ENCODE results near the gene ASAP3. TPM values are rescaled to one million over a fixed set of nuclear protein-coding genes. Genes with fewer than 3 reads are reported as not detected.

Gene ASAP3
- total RNA-seq, 1 donor from 2014 or later, result 45.9 TPM

GRCh38 chr1:23394181-23394580, 89.8 kb downstream of the ASAP3 start:
- peaks cover 15 to 49% (median 25%) of the 10 kb centered on the region in 3 donors for H3K36me3 ChIP-seq (ENCODE audit: control insufficient read depth in 3 of 3, insufficient read depth in 3 of 3, low read length in 3 of 3)
- peaks cover 22 to 45% (median 27%) of the 10 kb centered on the region in 3 donors for H3K4me1 ChIP-seq (ENCODE audit: control insufficient read depth in 3 of 3, insufficient read depth in 3 of 3, low read length in 3 of 3)

DNA sequence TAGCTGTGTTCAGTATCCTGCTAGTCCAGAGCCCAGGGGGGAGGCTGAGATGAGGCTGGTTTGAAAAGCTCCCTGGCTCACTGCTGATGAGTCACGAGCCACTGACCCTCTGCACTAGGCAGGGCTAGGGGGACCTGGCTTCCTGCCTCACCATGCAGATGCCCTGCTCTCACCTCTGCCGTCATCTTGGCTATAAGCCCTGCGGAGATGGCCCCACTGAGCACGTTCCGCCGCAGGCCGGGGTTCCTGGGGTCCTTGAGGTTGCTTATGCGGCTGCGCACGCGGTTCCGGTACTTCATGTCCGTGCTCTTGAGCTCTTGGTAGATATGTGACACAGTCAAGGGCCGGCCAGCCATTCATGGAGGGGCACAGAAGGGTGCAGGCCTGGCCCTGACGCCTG, 90.3 kb downstream of the ASAP3 start:
- Histone ChIP-seq H3K27me3 (ENCODE audit: control insufficient read depth in 3 of 3, insufficient read depth in 3 of 3, low read length in 3 of 3) (no peaks in the 10 kb centered on the region), H3K9me3 (ENCODE audit: control insufficient read depth in 3 of 3, low read length in 3 of 3) (no peaks in the 10 kb centered on the region), H3K27ac (ENCODE audit: low read depth, low read length) (peak overlapping the region; percentile 88), H3K36me3 (ENCODE audit: control insufficient read depth in 3 of 3, insufficient read depth in 3 of 3, low read length in 3 of 3) (peaks cover 15 to 49% (median 24%) of the 10 kb centered on the region in 3 donors), H3K4me3 (ENCODE audit: low read length in 3 of 3) (no peak overlapping the region), H3K9ac (ENCODE audit: low read depth in 1 of 3, low read length in 3 of 3) (peak overlapping the region in 1 of 3 donors; percentile 40), H3K4me1 (ENCODE audit: control insufficient read depth in 3 of 3, insufficient read depth in 3 of 3, low read length in 3 of 3) (peaks cover 21 to 43% (median 27%) of the 10 kb centered on the region in 3 donors)

More at GRCh38 chr1:23394181-23394580, 89.8 kb downstream of the ASAP3 start:
- Histone ChIP-seq H3K27me3 (ENCODE audit: control insufficient read depth in 3 of 3, insufficient read depth in 3 of 3, low read length in 3 of 3) (no peaks in the 10 kb centered on the region), H3K4me3 (ENCODE audit: low read length in 3 of 3) (no peak overlapping the region), H3K9ac (ENCODE audit: low read depth in 1 of 3, low read length in 3 of 3) (no peak overlapping the region), H3K9me3 (ENCODE audit: control insufficient read depth in 3 of 3, low read length in 3 of 3) (no peaks in the 10 kb centered on the region), H3K27ac (ENCODE audit: low read depth, low read length) (peak overlapping the region; percentile 88)

- Histone ChIP-seq H3K9me3 (ENCODE audit: control insufficient read depth in 3 of 3, low read length in 3 of 3) (no peaks in the 10 kb centered on the region), H3K27ac (ENCODE audit: low read depth, low read length) (no peak overlapping the region), H3K36me3 (ENCODE audit: control insufficient read depth in 3 of 3, insufficient read depth in 3 of 3, low read length in 3 of 3) (peaks cover 15 to 49% (median 26%) of the 10 kb centered on the region in 3 donors), H3K4me3 (ENCODE audit: low read length in 3 of 3) (no peak overlapping the region), H3K4me1 (ENCODE audit: control insufficient read depth in 3 of 3, insufficient read depth in 3 of 3, low read length in 3 of 3) (peaks cover 10 to 30% (median 21%) of the 10 kb centered on the region in 3 donors), H3K9ac (ENCODE audit: low read depth in 1 of 3, low read length in 3 of 3) (no peak overlapping the region), H3K27me3 (ENCODE audit: control insufficient read depth in 3 of 3, insufficient read depth in 3 of 3, low read length in 3 of 3) (no peaks in the 10 kb centered on the region)
These were observed 91.7 kb downstream of the ASAP3 start for GRCh38 chr1:23392125-23392855.

- Histone ChIP-seq H3K9ac (ENCODE audit: low read depth in 1 of 3, low read length in 3 of 3) (no peak overlapping the region), H3K27me3 (ENCODE audit: control insufficient read depth in 3 of 3, insufficient read depth in 3 of 3, low read length in 3 of 3) (no peaks in the 10 kb centered on the region), H3K27ac (ENCODE audit: low read depth, low read length) (no peak overlapping the region), H3K4me3 (ENCODE audit: low read length in 3 of 3) (no peak overlapping the region), H3K4me1 (ENCODE audit: control insufficient read depth in 3 of 3, insufficient read depth in 3 of 3, low read length in 3 of 3) (peaks cover 4 to 22% (median 13%) of the 10 kb centered on the region in 3 donors), H3K36me3 (ENCODE audit: control insufficient read depth in 3 of 3, insufficient read depth in 3 of 3, low read length in 3 of 3) (peaks cover 13 to 42% (median 30%) of the 10 kb centered on the region in 3 donors), H3K9me3 (ENCODE audit: control insufficient read depth in 3 of 3, low read length in 3 of 3) (no peaks in the 10 kb centered on the region)
These were observed 94.1 kb downstream of the ASAP3 start for GRCh38 chr1:23389837-23390321.

GRCh38 chr1:23387494-23387893, 96.5 kb downstream of the ASAP3 start:
- Histone ChIP-seq H3K9ac (ENCODE audit: low read depth in 1 of 3, low read length in 3 of 3) (no peak overlapping the region), H3K36me3 (ENCODE audit: control insufficient read depth in 3 of 3, insufficient read depth in 3 of 3, low read length in 3 of 3) (peaks cover 17 to 40% (median 39%) of the 10 kb centered on the region in 3 donors), H3K4me3 (ENCODE audit: low read length in 3 of 3) (no peak overlapping the region), H3K27ac (ENCODE audit: low read depth, low read length) (no peak overlapping the region), H3K27me3 (ENCODE audit: control insufficient read depth in 3 of 3, insufficient read depth in 3 of 3, low read length in 3 of 3) (no peaks in the 10 kb centered on the region), H3K9me3 (ENCODE audit: control insufficient read depth in 3 of 3, low read length in 3 of 3) (no peaks in the 10 kb centered on the region), H3K4me1 (ENCODE audit: control insufficient read depth in 3 of 3, insufficient read depth in 3 of 3, low read length in 3 of 3) (peaks cover 10 to 17% (median 12%) of the 10 kb centered on the region in 3 donors)

GRCh38 chr1:23385119-23385621, 98.8 kb downstream of the ASAP3 start:
- Histone ChIP-seq H3K4me1 (ENCODE audit: control insufficient read depth in 3 of 3, insufficient read depth in 3 of 3, low read length in 3 of 3) (peaks cover 10 to 18% (median 12%) of the 10 kb centered on the region in 3 donors), H3K27ac (ENCODE audit: low read depth, low read length) (no peak overlapping the region), H3K9me3 (ENCODE audit: control insufficient read depth in 3 of 3, low read length in 3 of 3) (no peaks in the 10 kb centered on the region), H3K4me3 (ENCODE audit: low read length in 3 of 3) (no peak overlapping the region), H3K27me3 (ENCODE audit: control insufficient read depth in 3 of 3, insufficient read depth in 3 of 3, low read length in 3 of 3) (no peaks in the 10 kb centered on the region), H3K9ac (ENCODE audit: low read depth in 1 of 3, low read length in 3 of 3) (no peak overlapping the region), H3K36me3 (ENCODE audit: control insufficient read depth in 3 of 3, insufficient read depth in 3 of 3, low read length in 3 of 3) (peaks cover 22 to 56% (median 48%) of the 10 kb centered on the region in 3 donors)

DNA sequence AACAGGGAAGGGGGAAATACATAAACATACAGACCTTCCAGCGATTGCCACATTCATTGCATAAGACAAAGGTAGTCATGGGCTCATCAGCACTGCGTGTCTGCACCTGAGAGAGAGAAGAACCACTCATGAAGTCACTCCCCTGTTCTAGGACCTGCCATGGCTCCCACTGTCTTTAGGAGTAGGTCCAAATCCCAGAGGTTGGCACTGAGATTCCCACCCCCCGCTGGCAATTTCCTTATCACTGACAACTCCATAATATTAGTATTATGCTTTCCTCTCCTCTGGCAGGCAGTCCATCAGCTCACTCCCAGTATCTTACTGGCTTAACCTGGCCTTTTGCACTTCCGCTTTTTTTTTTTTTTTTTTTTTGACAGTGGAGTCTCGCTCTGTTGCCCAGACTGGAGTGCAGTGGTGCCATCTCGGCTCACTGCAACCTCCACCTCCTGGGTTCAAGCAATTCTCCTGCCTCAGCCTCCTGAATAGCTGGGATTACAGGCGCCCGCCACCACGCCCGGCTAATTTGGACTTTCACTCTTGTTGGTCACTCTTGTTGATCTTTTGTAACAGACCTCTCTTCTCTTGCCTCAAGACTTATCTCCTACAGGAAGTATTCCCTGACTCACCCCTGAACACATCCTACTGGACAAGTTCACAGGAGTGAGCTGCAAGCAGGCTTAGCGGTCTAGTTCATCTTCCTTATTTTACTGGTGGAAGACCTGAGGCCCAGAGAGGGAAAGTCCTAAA, 99.5 kb downstream of the ASAP3 start:
- Histone ChIP-seq H3K36me3 (ENCODE audit: control insufficient read depth in 3 of 3, insufficient read depth in 3 of 3, low read length in 3 of 3) (peaks cover 22 to 53% (median 46%) of the 10 kb centered on the region in 3 donors), H3K4me3 (ENCODE audit: low read length in 3 of 3) (peak overlapping the region in 1 of 3 donors; percentile 22), H3K9me3 (ENCODE audit: control insufficient read depth in 3 of 3, low read length in 3 of 3) (no peaks in the 10 kb centered on the region), H3K4me1 (ENCODE audit: control insufficient read depth in 3 of 3, insufficient read depth in 3 of 3, low read length in 3 of 3) (peaks cover 10 to 18% (median 12%) of the 10 kb centered on the region in 3 donors), H3K27ac (ENCODE audit: low read depth, low read length) (no peak overlapping the region), H3K9ac (ENCODE audit: low read depth in 1 of 3, low read length in 3 of 3) (no peak overlapping the region), H3K27me3 (ENCODE audit: control insufficient read depth in 3 of 3, insufficient read depth in 3 of 3, low read length in 3 of 3) (no peaks in the 10 kb centered on the region)

GRCh38 chr1:23383577-23384311, 100.2 kb downstream of the ASAP3 start:
- H3K4me1 ChIP-seq (ENCODE audit: control insufficient read depth in 3 of 3, insufficient read depth in 3 of 3, low read length in 3 of 3), result peaks cover 10 to 18% (median 12%) of the 10 kb centered on the region in 3 donors
- no peaks in the 10 kb centered on the region for H3K9me3 ChIP-seq (ENCODE audit: control insufficient read depth in 3 of 3, low read length in 3 of 3)
- peaks cover 22 to 53% (median 46%) of the 10 kb centered on the region in 3 donors for H3K36me3 ChIP-seq (ENCODE audit: control insufficient read depth in 3 of 3, insufficient read depth in 3 of 3, low read length in 3 of 3)
- H3K9ac ChIP-seq (ENCODE audit: low read depth in 1 of 3, low read length in 3 of 3), result no peak overlapping the region
- H3K27me3 ChIP-seq (ENCODE audit: control insufficient read depth in 3 of 3, insufficient read depth in 3 of 3, low read length in 3 of 3), result no peaks in the 10 kb centered on the region
- peak overlapping the region in 1 of 3 donors; percentile 22 for H3K4me3 ChIP-seq (ENCODE audit: low read length in 3 of 3)
- no peak overlapping the region for H3K27ac ChIP-seq (ENCODE audit: low read depth, low read length)

GRCh38 chr1:23381233-23381885, 102.6 kb downstream of the ASAP3 start:
- Histone ChIP-seq H3K4me1 (ENCODE audit: control insufficient read depth in 3 of 3, insufficient read depth in 3 of 3, low read length in 3 of 3) (peaks cover 18 to 24% (median 18%) of the 10 kb centered on the region in 3 donors), H3K36me3 (ENCODE audit: control insufficient read depth in 3 of 3, insufficient read depth in 3 of 3, low read length in 3 of 3) (peaks cover 18 to 44% (median 37%) of the 10 kb centered on the region in 3 donors), H3K4me3 (ENCODE audit: low read length in 3 of 3) (no peak overlapping the region), H3K9me3 (ENCODE audit: control insufficient read depth in 3 of 3, low read length in 3 of 3) (no peaks in the 10 kb centered on the region), H3K27me3 (ENCODE audit: control insufficient read depth in 3 of 3, insufficient read depth in 3 of 3, low read length in 3 of 3) (no peaks in the 10 kb centered on the region), H3K9ac (ENCODE audit: low read depth in 1 of 3, low read length in 3 of 3) (no peak overlapping the region), H3K27ac (ENCODE audit: low read depth, low read length) (no peak overlapping the region)

All from skeletal muscle tissue (tissue), 4 donors.